Colonic mucosa (tissue), 4 donors: ENCODE results near the gene CALML3. TPM values are rescaled to one million over a fixed set of nuclear protein-coding genes. Genes with fewer than 3 reads are reported as not detected.

Experiments
- DNase-seq: peaks from one replicate; pipeline ENCODE4 v3.0.0-alpha.2; 2020
- H3K27ac ChIP-seq: fragments of 200-600 bp; one replicate; pipeline ENCODE4 v1.8.0; 2021
- H3K27me3 ChIP-seq: fragments of 200-600 bp; one replicate; pipeline ENCODE4 v1.8.0; 2021
- H3K36me3 ChIP-seq: fragments of 200-600 bp; one replicate; pipeline ENCODE4 v1.8.0; 2021
- H3K4me1 ChIP-seq: fragments of 200-600 bp; one replicate; pipeline ENCODE4 v1.8.0; 2021; ENCODE audit warnings: mild to moderate bottlenecking
- H3K4me3 ChIP-seq: fragments of 200-600 bp; one replicate; pipeline ENCODE4 v1.8.0; 2021
- H3K9ac ChIP-seq, 2 donors: one replicate each; pipeline ENCODE4 v1.7.0; 2013; ENCODE audit warnings: control low read depth in 2 of 2, low read depth in 2 of 2, low read length in 2 of 2
- H3K9me3 ChIP-seq: fragments of 200-600 bp; one replicate; pipeline ENCODE4 v1.8.0; 2021
- intact Hi-C: fragments of 100-400 bp; cut with DNase I; formaldehyde crosslinking; loops from one replicate; pipeline ENCODE4 v1.14.1; 2022
- total RNA-seq, 2 donors: library from RNA; stranded (reverse); fragmentation: NEBNext Ultra II Directional in 1 of 2; extraction: Animal tissue kit (Norgen Biotek cat#: 25700) in 1 of 2; gene quantifications; one replicate each; pipeline ENCODE4 v1.2.1, GENCODE V29; 2021
- TF ChIP-seq, protein P1 (sequence below): fragments of 200-600 bp; IDR thresholded peaks from one replicate; pipeline ENCODE4 v1.8.0; 2022; ENCODE audit warnings: antibody characterized with exemption, mild to moderate bottlenecking
- donor health status: healthy.
- donor health status: DM: no; HTN: no; CAD: no.
- donor health status: DM: no; HTN: no; CAD: no.

CALML3 gene
- total RNA-seq, 2 donors from 2014 or later, result 0.11 to 0.40 TPM

DNA sequence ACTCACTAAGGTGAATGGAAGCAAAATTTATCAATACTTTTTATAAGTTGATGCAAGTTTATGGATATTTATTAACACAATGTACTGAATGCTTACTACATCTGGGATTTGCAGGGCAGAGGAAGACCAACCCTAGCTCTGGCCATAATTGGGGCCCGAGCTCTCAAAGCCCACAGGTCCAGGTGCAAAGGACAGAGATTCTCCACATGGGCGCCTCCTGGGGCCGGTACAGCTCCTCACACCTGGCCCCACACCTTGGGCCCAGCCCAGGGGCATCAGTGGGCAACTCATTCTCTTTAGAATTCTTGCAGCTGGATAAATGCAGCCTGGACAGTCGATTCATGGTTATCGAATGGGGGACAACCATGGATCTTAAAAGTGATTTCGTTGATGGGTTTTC lies 47.1 kb downstream of the CALML3 start:
- DNase-seq, result no peak
- no peaks in the 10 kb centered on the region for H3K9me3 ChIP-seq
- intact Hi-C loops, result no loop called here
- H3K36me3 ChIP-seq, result no peaks in the 10 kb centered on the region
- no peaks in the 10 kb centered on the region for H3K27me3 ChIP-seq
- H3K4me3 ChIP-seq, result no peak overlapping the region
- H3K9ac ChIP-seq, result no peak overlapping the region
- no peak overlapping the region for H3K27ac ChIP-seq
- H3K4me1 ChIP-seq, result peaks cover 5% of the 10 kb centered on the region
- TF ChIP-seq, protein P1, sequence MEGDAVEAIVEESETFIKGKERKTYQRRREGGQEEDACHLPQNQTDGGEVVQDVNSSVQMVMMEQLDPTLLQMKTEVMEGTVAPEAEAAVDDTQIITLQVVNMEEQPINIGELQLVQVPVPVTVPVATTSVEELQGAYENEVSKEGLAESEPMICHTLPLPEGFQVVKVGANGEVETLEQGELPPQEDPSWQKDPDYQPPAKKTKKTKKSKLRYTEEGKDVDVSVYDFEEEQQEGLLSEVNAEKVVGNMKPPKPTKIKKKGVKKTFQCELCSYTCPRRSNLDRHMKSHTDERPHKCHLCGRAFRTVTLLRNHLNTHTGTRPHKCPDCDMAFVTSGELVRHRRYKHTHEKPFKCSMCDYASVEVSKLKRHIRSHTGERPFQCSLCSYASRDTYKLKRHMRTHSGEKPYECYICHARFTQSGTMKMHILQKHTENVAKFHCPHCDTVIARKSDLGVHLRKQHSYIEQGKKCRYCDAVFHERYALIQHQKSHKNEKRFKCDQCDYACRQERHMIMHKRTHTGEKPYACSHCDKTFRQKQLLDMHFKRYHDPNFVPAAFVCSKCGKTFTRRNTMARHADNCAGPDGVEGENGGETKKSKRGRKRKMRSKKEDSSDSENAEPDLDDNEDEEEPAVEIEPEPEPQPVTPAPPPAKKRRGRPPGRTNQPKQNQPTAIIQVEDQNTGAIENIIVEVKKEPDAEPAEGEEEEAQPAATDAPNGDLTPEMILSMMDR, result no peak

DNA sequence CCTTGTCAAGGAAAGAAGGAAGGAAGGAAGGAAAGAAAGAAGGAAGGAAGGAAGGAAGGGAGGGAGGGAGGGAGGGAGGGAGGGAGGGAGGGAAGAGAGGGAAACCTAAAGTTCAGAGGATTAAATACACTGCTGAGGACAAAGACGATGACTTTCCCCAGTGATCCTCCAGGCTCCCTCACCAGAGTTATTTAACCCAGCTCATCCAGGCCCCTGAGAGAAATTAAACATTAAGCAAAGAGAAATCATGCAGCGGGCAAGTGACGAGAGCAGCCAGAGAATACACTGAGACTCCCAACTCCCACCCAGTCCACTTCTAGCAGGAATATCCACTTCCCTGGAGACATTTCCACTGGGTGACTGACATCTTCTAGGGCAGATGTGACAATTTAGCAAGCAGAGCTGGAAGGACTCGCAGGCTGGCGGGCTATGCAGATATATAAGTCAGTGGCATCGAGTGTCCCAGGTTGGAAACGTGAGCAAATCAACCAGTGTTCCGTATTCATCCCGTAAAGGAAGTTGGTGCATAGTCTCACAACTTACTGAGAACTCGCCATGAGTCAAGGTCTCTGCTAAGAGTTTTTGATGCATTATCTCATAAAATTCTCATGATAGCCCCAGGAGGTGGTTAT lies 48.7 kb downstream of the CALML3 start:
- intact Hi-C loops, result no loop called here
- Histone ChIP-seq H3K27ac (no peak overlapping the region), H3K9me3 (no peaks in the 10 kb centered on the region), H3K36me3 (no peaks in the 10 kb centered on the region), H3K4me1 (peaks cover 5% of the 10 kb centered on the region), H3K9ac (no peak overlapping the region), H3K27me3 (no peaks in the 10 kb centered on the region), H3K4me3 (no peak overlapping the region)
- no peak for DNase-seq
- TF ChIP-seq, protein P1, result no peak

DNA sequence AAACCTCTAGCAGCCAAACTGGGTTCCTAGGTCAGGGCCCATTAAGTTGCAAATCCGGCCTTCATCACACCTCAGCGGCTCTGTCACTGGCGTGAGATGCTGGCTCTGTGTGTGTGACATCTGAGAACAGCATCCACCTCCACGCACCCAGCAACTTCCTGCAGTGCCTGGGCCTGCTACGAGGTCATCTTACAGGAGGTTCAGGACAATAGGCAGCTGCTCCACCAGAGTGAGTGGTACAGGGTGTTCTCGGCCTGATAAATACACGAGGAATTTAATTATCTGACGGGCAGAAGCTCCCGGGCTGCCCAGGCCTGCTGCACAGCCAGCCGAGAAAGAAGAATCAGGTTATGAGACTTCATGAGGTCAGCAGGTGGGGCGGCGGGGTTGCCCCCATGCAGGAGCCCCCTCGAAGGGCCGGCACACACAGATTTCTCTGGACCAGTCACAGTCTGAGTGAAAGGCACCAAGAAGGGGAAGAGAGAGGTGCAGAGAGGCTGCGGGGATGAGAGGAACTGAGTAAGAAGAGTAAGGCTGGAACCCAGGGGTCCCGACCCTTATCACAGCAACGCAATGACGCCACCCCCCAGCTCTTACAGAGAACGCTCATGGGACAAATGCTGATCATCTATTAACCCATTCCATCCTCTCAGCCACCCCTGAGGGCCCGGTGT lies 49.3 kb downstream of the CALML3 start:
- H3K9me3 ChIP-seq, result no peaks in the 10 kb centered on the region
- no peak overlapping the region for H3K27ac ChIP-seq
- H3K4me1 ChIP-seq, result peaks cover 5% of the 10 kb centered on the region
- no peak for DNase-seq
- no peak overlapping the region for H3K9ac ChIP-seq
- H3K36me3 ChIP-seq, result no peaks in the 10 kb centered on the region
- no peak overlapping the region for H3K4me3 ChIP-seq
- intact Hi-C loops, result no loop called here
- H3K27me3 ChIP-seq, result no peaks in the 10 kb centered on the region
- TF ChIP-seq, protein P1, result no peak

DNA sequence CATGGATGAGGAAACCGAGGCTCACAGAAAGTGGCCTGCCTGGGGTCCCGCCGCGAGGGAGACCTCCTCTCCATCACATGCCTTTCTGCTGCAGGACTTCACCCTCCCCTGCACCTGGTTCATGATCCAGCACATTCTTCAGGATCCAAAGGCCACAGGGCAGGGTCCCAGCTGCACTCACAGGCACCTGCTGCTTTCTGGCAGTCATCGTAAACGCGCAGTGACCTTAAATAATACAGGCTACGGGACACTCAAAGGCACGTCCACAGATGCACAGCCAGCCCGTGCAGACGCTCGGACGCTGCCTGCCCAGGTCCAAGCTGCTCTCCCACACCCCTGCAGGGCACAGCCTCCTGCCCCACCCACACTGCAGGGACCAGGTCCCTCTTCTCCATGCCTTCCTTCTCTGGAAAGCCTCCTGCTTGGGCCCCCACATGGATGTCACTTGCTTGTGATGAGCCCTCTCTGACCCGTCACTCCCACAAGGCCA lies 49.9 kb downstream of the CALML3 start:
- intact Hi-C loops, result no loop called here
- peak overlapping the region in 1 of 2 donors; percentile 36 for H3K9ac ChIP-seq
- no peak overlapping the region for H3K27ac ChIP-seq

DNA sequence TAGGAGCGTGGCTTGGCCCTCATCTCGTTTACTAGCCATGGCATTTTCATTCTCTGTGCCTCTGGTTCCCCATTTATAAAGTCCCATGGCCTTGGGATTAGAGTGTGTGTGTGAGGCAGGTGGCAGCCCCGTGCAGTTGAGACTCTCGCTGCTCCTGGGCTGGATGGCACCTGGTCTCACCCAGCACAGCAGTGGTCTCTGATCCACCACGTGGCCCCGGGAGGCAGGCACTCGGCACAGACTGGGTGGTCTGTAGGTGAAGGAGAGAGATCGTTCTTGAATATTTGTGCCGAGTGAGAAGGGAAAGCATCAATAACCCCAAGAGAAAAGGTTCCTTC lies 50.4 kb downstream of the CALML3 start:
- intact Hi-C loops, result no loop called here
- H3K4me1 ChIP-seq, result peaks cover 5% of the 10 kb centered on the region
- no peaks in the 10 kb centered on the region for H3K27me3 ChIP-seq
- no peaks in the 10 kb centered on the region for H3K36me3 ChIP-seq
- no peak for DNase-seq
- no peak overlapping the region for H3K4me3 ChIP-seq
- TF ChIP-seq, protein P1, result no peak
- H3K27ac ChIP-seq, result no peak overlapping the region
- H3K9ac ChIP-seq, result peak overlapping the region in 1 of 2 donors; percentile 36
- no peaks in the 10 kb centered on the region for H3K9me3 ChIP-seq

More for the DNA sequence above, 49.9 kb downstream of the CALML3 start:
- Histone ChIP-seq H3K4me3 (no peak overlapping the region), H3K9me3 (no peaks in the 10 kb centered on the region), H3K4me1 (peaks cover 5% of the 10 kb centered on the region), H3K27me3 (no peaks in the 10 kb centered on the region), H3K36me3 (no peaks in the 10 kb centered on the region)
- peak; percentile 69 for DNase-seq
- TF ChIP-seq, protein P1, result no peak
